Neural crest cell (in vitro differentiated cells): ENCODE results near the gene GALT. TPM values are rescaled to one million over a fixed set of nuclear protein-coding genes. Genes with fewer than 3 reads are reported as not detected.

ENCODE experiments used
- DNase-seq: peaks from one replicate; pipeline ENCODE4 v3.0.0; 2021; ENCODE audit warnings: low read depth, mixed read lengths, low spot score
- H3K27ac Mint-ChIP-seq: one replicate; pipeline ENCODE4 v1.8.0; 2021; ENCODE audit warnings: mild to moderate bottlenecking, mixed read lengths; ENCODE audit not compliant: unreplicated experiment
- H3K27me3 Mint-ChIP-seq: 2 replicates; pipeline ENCODE4 v1.8.0; 2021; ENCODE audit warnings: low read depth, mild to moderate bottlenecking, mixed read lengths
- H3K36me3 Mint-ChIP-seq: 2 replicates; pipeline ENCODE4 v1.8.0; 2021; ENCODE audit warnings: low read depth, mild to moderate bottlenecking, mixed read lengths
- H3K4me1 Mint-ChIP-seq: 2 replicates; pipeline ENCODE4 v1.8.0; 2021; ENCODE audit warnings: mixed read lengths
- H3K4me3 Mint-ChIP-seq: one replicate; pipeline ENCODE4 v1.8.0; 2021; ENCODE audit warnings: mild to moderate bottlenecking, mixed read lengths
- H3K9me3 Mint-ChIP-seq: 2 replicates; pipeline ENCODE4 v1.8.0; 2021; ENCODE audit warnings: mixed read lengths
- CTCF ChIP-seq: fragments of 200-600 bp; sonication (generic); conservative IDR thresholded peaks from 2 replicates; pipeline ENCODE4 v1.5.0; 2021; ENCODE audit warnings: antibody characterized with exemption, mild to moderate bottlenecking
- total RNA-seq: library from RNA; stranded (reverse); gene quantifications from 2 replicates; pipeline ENCODE4 v1.2.1, GENCODE V29; 2021

Gene GALT
- total RNA-seq, 1 donor from 2014 or later = 51.8 TPM

GRCh38 chr9:34654323-34655051 is 8.0 kb downstream of the GALT start:
- H3K4me3 Mint-ChIP-seq = peak overlapping the region; percentile 23
- TF ChIP-seq CTCF = no peak
- no peak overlapping the region for H3K27ac Mint-ChIP-seq
- no peaks in the 10 kb centered on the region for H3K36me3 Mint-ChIP-seq
- peaks cover 37% of the 10 kb centered on the region for H3K4me1 Mint-ChIP-seq
- H3K27me3 Mint-ChIP-seq = no peaks in the 10 kb centered on the region
- DNase-seq = no peak
- no peaks in the 10 kb centered on the region for H3K9me3 Mint-ChIP-seq

- DNase-seq = no peak
- no peak for TF ChIP-seq CTCF
- no peaks in the 10 kb centered on the region for H3K9me3 Mint-ChIP-seq
- no peaks in the 10 kb centered on the region for H3K36me3 Mint-ChIP-seq
- H3K4me3 Mint-ChIP-seq = no peak overlapping the region
- H3K27ac Mint-ChIP-seq = no peak overlapping the region
- H3K4me1 Mint-ChIP-seq = peaks cover 37% of the 10 kb centered on the region
- no peaks in the 10 kb centered on the region for H3K27me3 Mint-ChIP-seq
Measured at GRCh38 chr9:34655394-34655793, 8.9 kb downstream of the GALT start.

GRCh38 chr9:34656992-34657391 is 10.5 kb downstream of the GALT start:
- Mint-ChIP-seq H3K4me3 (no peak overlapping the region), H3K27me3 (no peaks in the 10 kb centered on the region), H3K27ac (no peak overlapping the region), H3K9me3 (no peaks in the 10 kb centered on the region), H3K4me1 (peaks cover 23% of the 10 kb centered on the region), H3K36me3 (no peaks in the 10 kb centered on the region)
- no peak for DNase-seq
- TF ChIP-seq CTCF = no peak

- no peaks in the 10 kb centered on the region for H3K9me3 Mint-ChIP-seq
- H3K27ac Mint-ChIP-seq = peak overlapping the region; percentile 20
- H3K4me1 Mint-ChIP-seq = peaks cover 8% of the 10 kb centered on the region
- no peak overlapping the region for H3K4me3 Mint-ChIP-seq
- no peaks in the 10 kb centered on the region for H3K27me3 Mint-ChIP-seq
- DNase-seq = no peak
- no peaks in the 10 kb centered on the region for H3K36me3 Mint-ChIP-seq
- TF ChIP-seq CTCF = no peak
Measured at GRCh38 chr9:34658461-34658860, 12.0 kb downstream of the GALT start.

GRCh38 chr9:34659592-34660253 is 13.2 kb downstream of the GALT start:
- peaks cover 7% of the 10 kb centered on the region for H3K4me1 Mint-ChIP-seq
- no peaks in the 10 kb centered on the region for H3K27me3 Mint-ChIP-seq

More at GRCh38 chr9:34659592-34660253, 13.2 kb downstream of the GALT start:
- no peaks in the 10 kb centered on the region for H3K9me3 Mint-ChIP-seq
- no peak for DNase-seq
- no peak overlapping the region for H3K27ac Mint-ChIP-seq
- no peak overlapping the region for H3K4me3 Mint-ChIP-seq
- no peak for TF ChIP-seq CTCF
- H3K36me3 Mint-ChIP-seq = no peaks in the 10 kb centered on the region
